Hematopoietic multipotent progenitor cell (in vitro differentiated cells): ENCODE data around the gene MCRIP2. TPM values are rescaled to one million over a fixed set of nuclear protein-coding genes. Genes with fewer than 3 reads are reported as not detected.
A peak's percentile ranks its signal among the peaks of the same experiment; 100 is the strongest.

Experiments
- DNase-seq, 3 donors: peaks; one replicate each; pipeline ENCODE4 v3.0.0-alpha.2; 2011 to 2015; ENCODE audit warnings: low read depth in 2 of 3, low spot score in 2 of 3
- total RNA-seq: library from RNA; depleted of rRNA; stranded (reverse); fragments of >200 nt; gene quantifications from one replicate; pipeline ENCODE4 v1.2.3, GENCODE V29; 2012

The MCRIP2 gene
- total RNA-seq, 1 donor: 20.5 TPM

- DNase-seq: no peak
Observed at GRCh38 chr16:647173-647902, 5.7 kb downstream of the MCRIP2 start.

- peak in 1 of 3 donors; percentile 52 for DNase-seq
Observed at GRCh38 chr16:648071-648780, 6.6 kb downstream of the MCRIP2 start.

- DNase-seq: peak; percentile 80 to 93 (median 89)
Observed at GRCh38 chr16:648781-649589, 7.4 kb downstream of the MCRIP2 start, which contains the start of gene WDR90. Gene WDR90 (plus strand): TSS chr16:649365. CDS start chr16:649417, 52 bp downstream.

GRCh38 chr16:649631-650030 lies 8.0 kb downstream of the MCRIP2 start:
- no peak for DNase-seq

GRCh38 chr16:651844-652243 lies 10.2 kb downstream of the MCRIP2 start:
- DNase-seq: no peak

GRCh38 chr16:652454-653305 lies 11.1 kb downstream of the MCRIP2 start:
- no peak for DNase-seq

- no peak for DNase-seq
Observed at GRCh38 chr16:654034-654433, 12.4 kb downstream of the MCRIP2 start.

- no peak for DNase-seq
Observed at GRCh38 chr16:657487-657886, 15.9 kb downstream of the MCRIP2 start.

GRCh38 chr16:658679-659571 lies 17.3 kb downstream of the MCRIP2 start:
- DNase-seq: no peak

- DNase-seq: no peak
Observed at GRCh38 chr16:659618-660017, 18.0 kb downstream of the MCRIP2 start.

GRCh38 chr16:660132-660458 lies 18.5 kb downstream of the MCRIP2 start:
- no peak for DNase-seq

GRCh38 chr16:660459-661183 lies 19.0 kb downstream of the MCRIP2 start:
- peak in 2 of 3 donors; percentile 88 to 91 for DNase-seq

- no peak for DNase-seq
Observed at GRCh38 chr16:661184-661821, 19.7 kb downstream of the MCRIP2 start.

- DNase-seq: no peak
Observed at GRCh38 chr16:662095-662494, 20.5 kb downstream of the MCRIP2 start.

GRCh38 chr16:662597-662996 lies 21.0 kb downstream of the MCRIP2 start:
- no peak for DNase-seq

GRCh38 chr16:666572-666971 lies 24.9 kb downstream of the MCRIP2 start:
- no peak for DNase-seq

GRCh38 chr16:667113-667779 lies 25.6 kb downstream of the MCRIP2 start:
- DNase-seq: no peak
